GM10847 (cell line): ENCODE results near the gene TMCC2.

Experiments
- POLR2A ChIP-seq: IDR thresholded peaks from 2 replicates; pipeline ENCODE4 v1.6.1; 2011; ENCODE audit not compliant: insufficient read length; ENCODE audit errors: extremely low read depth

The TMCC2 gene

GRCh38 chr1:205260948-205261732 lies 33.4 kb downstream of the TMCC2 start:
- TF ChIP-seq POLR2A, result no peak

DNA sequence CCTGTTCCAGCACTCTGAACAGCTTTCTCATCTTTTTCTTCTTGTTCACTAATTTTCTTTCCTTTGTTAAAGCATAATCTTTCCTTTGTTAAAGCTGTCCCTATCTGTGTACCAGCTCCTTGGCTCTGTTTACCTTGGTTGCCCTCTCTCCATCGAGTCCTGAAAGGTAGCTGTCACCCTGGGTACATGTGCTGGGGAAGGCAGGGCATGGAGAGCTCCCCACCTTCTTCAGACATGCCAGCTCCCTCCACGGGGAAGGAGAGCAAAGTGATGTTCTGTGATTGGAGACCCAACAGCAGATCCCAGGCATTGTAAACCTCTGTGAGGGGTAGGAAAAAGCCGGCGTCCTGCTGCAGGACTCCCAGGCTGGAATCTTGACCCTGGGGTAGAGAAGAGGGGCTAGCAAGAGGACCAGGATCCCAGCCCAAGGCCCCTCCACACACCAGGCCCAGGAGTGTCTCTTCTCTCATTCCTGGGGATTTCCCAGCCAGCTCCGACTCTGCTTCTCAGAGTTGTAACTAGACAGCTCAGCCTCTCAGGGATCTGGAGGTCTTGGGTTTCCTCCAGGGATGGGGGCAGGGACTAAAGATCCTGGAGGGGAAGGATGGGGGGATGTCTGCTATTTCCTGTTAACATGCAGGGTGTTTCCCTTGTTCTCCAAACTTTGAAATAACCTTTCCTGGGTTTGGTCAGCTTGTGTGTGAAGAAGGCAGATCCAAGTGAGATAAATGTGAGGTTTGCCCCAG lies 34.4 kb downstream of the TMCC2 start:
- no peak for TF ChIP-seq POLR2A

GRCh38 chr1:205262731-205263171 lies 35.0 kb downstream of the TMCC2 start:
- no peak for TF ChIP-seq POLR2A

DNA sequence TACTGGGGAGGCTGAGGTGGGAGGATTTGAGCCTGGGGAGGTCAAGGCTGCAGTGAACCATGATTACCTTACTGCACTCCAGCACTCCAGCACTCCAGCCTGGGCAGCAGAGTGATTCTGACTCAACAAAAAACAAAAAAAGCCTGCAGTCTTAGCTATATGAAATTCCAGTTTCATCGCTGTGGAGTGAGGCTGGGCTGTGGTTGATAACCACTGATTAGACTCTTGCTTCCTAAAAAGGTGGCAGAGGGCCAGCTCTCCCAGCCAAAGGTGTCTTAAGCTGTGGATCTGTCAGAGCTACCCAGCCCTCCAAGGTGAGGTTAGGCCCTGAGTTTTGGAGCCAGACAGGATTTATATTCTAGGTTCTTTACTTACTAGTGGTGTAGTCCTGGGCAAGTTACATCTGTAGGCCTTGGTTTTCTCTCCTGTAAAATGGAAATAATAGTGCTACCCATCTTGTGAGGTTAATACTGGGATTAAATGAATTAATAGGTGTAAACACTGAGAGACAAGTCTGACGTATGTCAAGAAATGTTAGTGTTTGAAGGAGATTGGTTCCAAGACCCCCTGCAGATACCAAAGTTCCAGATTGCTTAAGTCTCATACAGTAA lies 35.9 kb downstream of the TMCC2 start:
- TF ChIP-seq POLR2A, result no peak

DNA sequence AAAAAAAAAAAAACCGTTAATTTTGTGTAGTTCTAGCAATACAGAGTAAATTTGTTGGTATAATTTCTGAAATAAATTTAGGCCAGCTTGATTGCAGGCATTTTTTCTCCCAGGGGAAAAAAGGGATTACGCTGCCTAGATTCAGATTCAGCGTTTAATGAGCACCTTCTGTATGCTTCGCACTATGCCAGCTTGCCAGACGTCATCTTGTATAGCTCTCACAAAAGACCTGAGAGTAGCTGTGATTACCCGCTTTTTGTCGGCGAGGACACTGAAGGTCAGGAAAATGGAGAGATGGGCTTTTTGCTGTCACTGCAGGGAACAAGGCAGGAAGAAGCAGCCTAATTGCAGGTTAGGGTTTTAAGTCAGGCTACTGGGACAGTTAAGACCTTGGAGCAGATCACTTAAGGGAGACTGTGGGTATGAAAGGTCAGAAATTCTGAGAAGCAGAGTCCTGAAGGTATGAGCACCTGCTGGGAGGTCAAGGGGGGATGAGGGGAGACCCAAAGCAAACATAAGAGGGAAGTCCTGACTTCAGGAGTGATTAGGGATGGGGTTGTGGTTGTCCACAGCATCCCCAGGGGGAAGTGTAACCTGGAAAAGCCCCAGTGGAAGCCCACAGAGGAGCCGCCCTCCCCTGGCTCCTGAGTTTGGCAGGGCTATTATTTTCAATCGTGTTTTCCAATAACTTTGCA lies 39.0 kb downstream of the TMCC2 start:
- no peak for TF ChIP-seq POLR2A

GRCh38 chr1:205267306-205267902 lies 39.7 kb downstream of the TMCC2 start:
- TF ChIP-seq POLR2A, result no peak

DNA sequence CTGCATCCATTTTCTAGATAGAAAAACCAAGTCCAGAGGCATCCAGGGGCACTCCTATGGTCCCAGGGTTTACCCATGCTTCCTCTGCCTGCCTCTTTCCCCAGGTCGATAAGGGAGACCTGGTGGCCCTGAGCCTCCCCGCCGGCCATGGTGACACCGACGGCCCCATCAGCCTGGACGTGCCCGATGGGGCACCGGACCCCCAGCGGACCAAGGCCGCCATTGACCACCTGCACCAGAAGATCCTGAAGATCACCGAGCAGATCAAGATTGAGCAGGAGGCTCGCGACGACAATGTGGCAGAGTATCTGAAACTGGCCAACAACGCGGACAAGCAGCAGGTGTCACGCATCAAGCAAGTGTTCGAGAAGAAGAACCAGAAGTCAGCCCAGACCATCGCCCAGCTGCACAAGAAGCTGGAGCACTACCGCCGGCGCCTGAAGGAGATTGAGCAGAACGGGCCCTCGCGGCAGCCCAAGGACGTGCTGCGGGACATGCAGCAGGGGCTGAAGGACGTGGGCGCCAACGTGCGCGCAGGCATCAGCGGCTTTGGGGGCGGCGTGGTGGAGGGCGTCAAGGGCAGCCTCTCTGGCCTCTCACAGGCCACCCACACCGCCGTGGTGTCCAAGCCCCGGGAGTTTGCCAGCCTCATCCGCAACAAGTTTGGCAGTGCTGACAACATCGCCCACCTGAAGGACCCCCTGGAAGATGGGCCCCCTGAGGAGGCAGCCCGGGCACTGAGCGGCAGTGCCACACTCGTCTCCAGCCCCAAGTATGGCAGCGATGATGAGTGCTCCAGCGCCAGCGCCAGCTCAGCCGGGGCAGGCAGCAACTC lies 41.3 kb downstream of the TMCC2 start:
- TF ChIP-seq POLR2A, result no peak

DNA sequence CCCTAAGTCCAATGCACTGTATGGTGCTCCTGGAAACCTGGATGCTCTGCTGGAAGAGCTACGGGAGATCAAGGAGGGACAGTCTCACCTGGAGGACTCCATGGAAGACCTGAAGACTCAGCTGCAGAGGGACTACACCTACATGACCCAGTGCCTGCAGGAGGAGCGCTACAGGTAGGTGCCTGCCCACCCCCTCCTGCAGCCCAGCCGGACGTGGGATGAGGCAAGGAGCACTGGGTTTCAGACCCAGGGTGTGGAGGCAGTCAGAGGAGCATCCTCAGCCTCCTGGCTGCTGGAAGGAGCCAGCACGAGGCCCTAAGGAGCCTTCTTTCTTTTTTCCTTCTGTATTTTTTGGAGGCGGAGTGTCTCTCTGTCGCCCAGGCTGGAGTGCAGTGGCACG lies 42.0 kb downstream of the TMCC2 start:
- no peak for TF ChIP-seq POLR2A

DNA sequence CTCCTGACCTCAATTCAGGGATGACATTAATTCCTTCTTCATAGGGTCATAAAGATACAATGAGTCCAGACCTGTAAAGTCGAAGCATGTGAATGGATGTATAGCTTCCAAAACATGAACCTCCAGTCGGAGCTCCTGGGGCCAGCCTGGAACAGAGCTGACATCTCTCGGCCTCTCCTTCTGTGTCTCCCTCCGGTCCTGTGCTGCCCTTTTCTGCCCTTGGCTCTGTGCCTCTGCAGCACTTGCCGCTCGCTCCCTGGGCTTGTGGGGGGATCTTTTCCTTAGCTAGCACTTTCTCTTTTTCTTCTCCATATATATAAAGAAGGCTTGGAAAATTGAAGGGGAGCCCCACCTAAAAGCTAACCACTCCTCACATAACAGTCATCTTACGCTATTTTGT lies 42.5 kb downstream of the TMCC2 start:
- TF ChIP-seq POLR2A, result no peak

DNA sequence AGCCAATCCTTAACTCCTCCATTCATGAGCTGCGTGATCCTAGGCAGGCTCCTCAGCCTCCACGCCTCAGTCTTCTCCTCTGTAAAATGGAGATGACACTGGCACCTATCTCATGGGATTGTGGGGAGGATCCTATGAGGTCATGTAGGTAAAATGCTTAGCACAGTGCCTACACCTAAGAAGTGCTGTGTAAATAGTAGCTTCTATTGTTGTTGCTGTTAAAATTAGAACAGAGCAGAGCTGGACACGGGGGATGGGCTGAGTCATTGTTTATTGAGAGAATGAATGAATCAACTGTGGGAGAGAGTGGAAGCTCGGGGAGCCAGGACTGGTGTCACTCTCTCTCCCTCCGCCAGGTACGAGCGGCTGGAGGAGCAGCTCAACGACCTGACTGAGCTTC lies 43.0 kb downstream of the TMCC2 start:
- no peak for TF ChIP-seq POLR2A

DNA sequence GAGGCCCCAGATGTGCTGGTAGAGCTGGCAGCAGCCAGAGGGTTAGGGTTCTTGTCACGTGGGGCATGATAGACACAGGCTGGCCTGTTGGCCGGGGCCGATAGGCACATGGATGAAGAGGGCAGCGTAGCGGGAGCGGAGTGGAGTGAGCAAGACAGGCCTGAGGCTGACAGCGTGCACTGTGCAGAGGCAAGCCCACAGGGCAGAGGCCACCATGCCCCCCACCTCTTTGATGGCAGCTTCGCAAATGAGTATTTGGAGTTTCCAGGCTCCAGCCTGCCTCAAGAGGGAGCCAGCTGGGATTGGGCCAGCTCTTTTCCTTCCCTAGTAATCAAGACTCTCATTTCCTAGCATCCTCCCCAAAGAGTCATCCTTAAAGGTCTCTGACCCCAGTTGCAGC lies 43.5 kb downstream of the TMCC2 start:
- no peak for TF ChIP-seq POLR2A

- no peak for TF ChIP-seq POLR2A
Observed at GRCh38 chr1:205271745-205272144, 44.0 kb downstream of the TMCC2 start.

- TF ChIP-seq POLR2A, result no peak
Observed at GRCh38 chr1:205272536-205272935, 44.8 kb downstream of the TMCC2 start.

DNA sequence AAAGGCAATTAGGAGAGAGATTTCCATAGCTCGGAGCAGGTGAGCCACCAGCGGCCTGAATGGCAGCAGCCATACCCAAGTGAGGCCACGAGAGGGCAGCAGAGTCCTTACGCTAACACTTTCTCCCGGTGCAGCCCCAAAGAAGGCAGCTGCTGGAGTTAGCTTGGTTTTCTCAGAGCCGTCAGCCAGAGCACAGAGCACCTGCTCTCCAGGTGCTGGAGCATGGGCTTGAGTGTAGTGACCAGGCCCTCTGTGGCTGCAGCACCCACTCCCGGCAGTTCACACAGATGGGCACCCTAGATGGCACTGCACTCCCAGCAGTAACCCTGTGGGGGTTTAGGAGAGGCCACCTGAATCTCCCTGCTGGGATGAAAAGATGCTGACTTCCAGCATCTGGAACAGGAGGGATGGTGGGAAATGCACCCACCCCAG lies 45.8 kb downstream of the TMCC2 start:
- TF ChIP-seq POLR2A, result no peak
